ENCODE results near the gene SLC40A1.

Gene SLC40A1

DNA sequence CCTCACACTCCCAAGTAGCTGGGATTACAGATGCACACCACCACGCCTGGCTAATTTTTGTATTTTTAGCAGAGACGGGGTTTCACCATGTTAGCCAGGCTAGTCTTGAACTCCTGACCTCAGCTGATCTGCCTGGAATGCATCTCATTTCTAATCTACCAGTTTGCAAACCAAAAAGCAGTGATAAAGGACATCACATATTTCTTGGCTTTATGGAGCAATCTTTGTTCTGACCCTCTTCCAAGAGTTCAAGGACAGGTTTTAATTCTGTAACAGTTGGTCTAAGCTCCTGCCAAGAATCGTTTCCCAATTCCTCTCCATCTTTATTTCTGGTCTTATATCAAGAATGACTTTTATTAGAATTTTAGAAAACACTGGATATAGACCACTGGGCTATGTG is 67.7 kb downstream of the SLC40A1 start:
- no peak for DNase-seq (ENCODE audit: low read depth in 3 of 3)

DNA sequence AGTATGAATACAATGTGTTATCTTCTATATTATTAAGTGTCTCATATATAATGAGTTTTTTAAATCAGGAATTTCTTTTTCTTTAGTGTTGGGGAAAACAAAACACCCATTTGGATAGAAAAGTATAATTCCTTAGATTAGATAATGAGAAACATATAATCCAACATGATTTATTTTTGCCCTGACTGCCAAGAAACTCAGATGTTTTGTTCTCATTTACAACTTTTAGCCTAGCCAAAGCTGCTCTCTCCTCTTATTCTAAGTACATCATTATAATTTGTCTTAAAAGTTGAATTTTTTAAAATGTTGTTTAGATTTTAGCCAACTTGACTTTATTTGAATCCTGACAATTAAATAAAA is 68.6 kb downstream of the SLC40A1 start:
- DNase-seq (ENCODE audit: low read depth in 3 of 3) = no peak

DNA sequence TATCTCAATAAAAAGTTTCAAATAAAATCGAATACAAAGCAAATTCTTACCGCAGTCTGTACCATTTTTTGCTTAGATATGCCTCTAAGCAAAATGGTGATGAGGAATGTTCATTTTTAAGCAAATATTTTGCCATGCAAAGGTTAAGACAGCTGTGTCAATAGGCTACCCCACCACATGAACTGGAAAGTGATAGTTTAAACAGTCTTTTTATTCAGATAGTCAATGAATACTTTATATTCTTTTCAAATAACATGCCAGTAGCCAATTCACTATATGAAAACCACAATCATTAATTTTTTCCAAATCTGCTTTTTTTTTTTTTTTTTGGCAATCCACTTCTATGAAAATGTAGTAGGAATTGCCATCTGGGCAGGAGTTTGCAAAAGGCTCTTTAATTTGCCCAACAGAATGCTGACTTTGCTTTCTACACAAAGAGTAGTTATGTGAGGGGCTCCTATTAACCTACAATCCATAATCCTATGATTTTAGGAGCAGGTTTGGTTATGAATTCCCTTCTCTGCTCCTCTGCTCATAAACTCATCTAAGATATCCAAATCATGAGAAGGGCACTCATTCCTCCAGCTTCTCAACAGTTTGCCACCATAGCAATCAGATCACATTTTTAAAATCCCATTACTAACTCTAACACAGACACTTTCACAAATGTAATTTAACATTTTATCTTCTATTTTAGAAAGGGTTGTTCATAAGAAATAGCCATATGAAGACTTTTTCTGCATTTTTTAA is 69.2 kb downstream of the SLC40A1 start:
- DNase-seq (ENCODE audit: low read depth in 3 of 3) = no peak

Data from stimulated activated CD4-positive, alpha-beta T cell treated with anti-CD3 and anti-CD28 coated beads, TNF-alpha, amount 100 ng/mL, for 24 hours (primary cell).